MV-4-11 (cell line): ENCODE results near the gene FJX1.
"Not testable (repeated sequence)": the region's sequence is repeated elsewhere in the genome, so short reads cannot be mapped to it uniquely, and the experiment has no call there.

Source experiments
- DNase-seq: peaks from one replicate; lab custom pipeline; 2025; lab: John Stamatoyannopoulos, UW

The FJX1 gene

DNA sequence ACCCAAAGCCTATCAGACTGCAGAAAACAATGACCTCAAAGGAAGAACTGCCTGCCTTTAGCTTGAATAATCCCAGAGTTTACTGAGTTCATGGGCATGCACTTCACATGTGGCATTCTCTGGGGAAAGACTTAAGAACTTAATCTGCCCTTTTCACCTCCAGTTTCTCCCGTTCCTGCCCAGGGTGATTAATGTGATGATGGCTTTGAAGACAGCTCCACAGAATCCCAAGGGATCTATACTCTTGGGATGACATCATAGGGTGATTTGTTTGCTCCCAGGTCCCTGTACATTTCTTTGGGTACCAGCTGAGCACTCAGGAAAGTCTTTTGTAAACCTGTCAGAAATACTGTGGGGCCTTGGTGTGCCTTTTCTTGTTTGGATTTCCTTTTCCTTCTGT lies 14.0 kb downstream of the FJX1 start:
- no peak for DNase-seq

DNA sequence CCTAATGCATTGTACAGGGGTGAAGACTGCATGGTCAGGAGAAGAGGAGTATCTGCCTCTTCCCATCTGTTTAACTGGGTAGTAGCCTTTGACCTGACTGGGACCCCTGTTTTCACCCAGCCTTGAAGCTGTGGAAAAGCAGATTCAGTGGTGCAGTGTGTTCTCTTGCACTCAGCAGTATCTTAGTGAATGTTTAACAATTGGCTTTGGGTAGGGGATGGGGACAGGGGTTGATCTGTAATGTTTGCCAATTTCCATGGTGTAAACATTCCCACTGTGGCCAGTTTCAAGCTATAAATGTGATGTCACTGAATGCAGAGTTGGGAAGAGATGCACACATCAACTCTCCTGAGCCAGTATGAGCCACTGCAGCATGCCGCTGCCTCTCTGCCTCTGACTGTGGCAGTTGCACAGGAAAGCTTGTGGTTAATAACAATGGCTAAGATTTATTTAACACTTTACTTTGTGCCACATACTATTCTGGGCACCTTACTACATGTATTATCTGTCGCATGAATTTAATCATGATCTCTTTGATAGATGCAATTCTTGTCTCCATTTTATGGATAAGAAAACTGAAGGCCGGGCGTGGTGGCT lies 15.7 kb downstream of the FJX1 start:
- DNase-seq = no peak

GRCh38 chr11:35635933-35636332 lies 17.7 kb downstream of the FJX1 start:
- no peak for DNase-seq

- DNase-seq = no peak
Measured at GRCh38 chr11:35639591-35640179, 21.4 kb downstream of the FJX1 start.

DNA sequence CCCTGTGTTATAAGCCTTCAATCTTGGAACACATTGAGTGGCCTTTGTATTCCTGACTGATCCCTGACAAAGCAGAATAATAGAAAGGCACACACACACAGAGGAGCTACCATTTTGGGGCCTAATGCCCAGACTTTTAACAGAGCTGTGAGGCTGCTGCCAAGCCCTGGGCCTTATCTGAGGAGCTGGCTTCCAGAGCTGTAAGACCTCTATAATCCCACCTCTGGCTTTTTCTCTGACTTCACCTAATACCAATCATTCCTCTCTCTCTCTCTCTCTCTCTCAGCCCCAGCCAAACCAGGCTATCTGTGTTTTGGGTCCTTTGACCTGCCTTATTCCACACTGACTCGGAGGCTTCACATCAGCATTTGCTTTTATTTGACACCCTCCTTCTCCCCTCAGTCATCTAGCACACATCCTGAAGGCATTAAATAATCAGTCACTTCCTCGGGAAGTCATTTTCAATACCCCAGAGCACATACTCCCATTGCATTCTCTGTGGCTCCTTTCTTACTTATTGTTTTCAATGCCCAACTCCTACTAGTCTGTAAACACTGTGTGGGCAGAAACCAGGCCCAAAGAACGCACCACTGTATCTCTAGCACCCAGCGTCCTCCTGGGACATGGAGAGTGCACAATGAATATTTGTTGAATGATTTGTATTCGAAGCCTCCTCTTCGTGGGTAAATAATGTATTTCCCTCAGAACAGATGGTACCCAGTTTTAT lies 23.1 kb downstream of the FJX1 start:
- no peak for DNase-seq

DNA sequence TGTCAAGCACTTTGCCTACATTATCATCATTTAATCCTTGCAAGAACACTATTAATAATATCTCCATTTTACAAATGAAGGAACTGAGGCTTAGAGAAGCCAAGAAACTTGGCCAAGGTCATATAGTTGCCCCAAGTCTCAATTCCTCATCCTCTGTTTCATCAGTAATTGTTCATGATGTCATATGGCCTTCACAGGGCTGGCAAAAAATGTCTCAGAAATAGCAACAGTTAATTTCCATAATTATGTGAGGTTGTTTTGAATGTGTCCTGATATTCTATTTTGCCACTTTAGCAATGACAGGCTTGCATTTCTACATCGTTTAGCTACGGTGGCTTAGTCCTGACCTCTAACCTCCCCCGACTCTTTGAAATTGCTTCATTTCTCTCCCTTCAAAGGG lies 23.7 kb downstream of the FJX1 start:
- DNase-seq = no peak

- no peak for DNase-seq
Measured at GRCh38 chr11:35647421-35648093, 29.3 kb downstream of the FJX1 start.

DNA sequence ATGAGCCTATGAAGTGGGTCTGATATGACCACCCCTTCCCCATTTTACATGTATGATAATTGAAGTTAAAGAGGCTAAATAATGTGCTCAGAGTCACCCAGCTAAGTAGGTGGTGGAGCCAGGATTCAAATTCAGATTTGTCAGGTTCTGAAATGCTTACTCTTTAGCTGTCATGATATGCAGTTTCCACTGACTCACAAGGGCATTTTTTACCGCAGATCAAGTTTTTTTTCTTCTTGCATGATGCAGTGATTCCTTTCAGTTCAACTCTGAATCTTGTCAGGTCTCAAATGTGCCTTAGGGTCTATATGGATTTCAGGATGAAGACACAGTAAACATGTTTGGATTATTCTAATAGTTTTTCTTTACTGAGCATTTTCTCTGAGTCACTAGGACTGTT lies 31.7 kb downstream of the FJX1 start:
- DNase-seq = no peak

DNA sequence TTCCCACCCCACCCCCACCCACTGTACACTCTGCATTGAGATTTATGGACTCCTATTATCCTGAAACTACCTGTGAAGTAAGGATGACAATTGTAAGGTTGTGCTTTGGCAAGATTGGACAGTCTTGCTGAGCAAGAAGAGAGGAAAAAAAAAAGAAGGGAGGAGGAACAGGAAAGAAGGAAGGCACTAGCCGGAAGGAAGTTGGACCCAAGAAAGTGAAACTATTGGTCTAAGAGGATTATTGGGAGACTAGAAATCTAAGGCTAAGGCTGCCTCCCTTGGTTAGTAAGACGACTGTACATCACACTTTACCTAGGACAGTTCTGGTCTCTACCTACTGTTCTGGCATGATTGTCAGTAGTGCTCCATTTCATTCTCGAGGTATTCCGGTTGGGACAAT lies 32.2 kb downstream of the FJX1 start:
- peak; percentile 12 for DNase-seq

DNA sequence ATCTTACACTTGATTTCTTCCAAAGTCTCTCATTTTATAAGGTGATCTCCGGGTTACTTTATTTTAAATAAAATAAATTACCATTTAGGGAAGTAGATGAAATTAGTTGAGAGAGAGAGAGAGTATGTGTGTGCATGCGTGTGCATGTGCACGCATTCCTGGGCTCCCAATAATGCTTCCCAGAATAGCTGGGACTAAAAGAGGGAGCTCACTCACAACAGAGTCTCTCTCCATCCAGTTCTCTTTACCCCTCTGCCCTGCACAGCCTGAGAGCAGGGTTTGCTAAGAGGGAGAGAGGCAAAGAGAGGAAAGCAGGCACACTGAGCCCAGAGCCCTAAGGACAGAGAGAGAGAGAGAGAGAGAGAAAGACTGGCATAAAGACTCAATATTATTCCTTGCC lies 33.0 kb downstream of the FJX1 start:
- no peak for DNase-seq

DNA sequence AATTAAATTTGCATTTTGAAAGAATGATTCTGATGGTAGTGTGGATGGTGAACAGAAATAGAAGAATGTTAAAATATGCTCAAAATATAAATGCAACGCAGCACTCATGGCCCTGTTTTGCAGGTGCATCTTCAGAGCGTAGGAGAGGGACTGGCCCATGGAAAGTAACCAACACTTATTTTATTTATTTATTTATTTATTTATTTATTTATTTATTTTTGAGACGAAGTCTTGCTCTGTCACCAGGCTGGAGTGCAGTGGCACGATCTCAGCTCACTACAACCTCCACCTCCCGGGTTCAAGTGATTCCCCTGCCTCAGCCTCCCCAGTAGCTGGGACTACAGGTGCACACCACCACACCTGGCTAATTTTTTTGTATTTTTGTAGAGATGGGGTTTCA lies 34.5 kb downstream of the FJX1 start:
- DNase-seq = not testable (repeated sequence)

GRCh38 chr11:35654711-35655110 lies 36.5 kb downstream of the FJX1 start:
- no peak for DNase-seq

GRCh38 chr11:35655254-35655653 lies 37.0 kb downstream of the FJX1 start:
- no peak for DNase-seq

- DNase-seq = no peak
Measured at GRCh38 chr11:35655856-35656255, 37.6 kb downstream of the FJX1 start.

DNA sequence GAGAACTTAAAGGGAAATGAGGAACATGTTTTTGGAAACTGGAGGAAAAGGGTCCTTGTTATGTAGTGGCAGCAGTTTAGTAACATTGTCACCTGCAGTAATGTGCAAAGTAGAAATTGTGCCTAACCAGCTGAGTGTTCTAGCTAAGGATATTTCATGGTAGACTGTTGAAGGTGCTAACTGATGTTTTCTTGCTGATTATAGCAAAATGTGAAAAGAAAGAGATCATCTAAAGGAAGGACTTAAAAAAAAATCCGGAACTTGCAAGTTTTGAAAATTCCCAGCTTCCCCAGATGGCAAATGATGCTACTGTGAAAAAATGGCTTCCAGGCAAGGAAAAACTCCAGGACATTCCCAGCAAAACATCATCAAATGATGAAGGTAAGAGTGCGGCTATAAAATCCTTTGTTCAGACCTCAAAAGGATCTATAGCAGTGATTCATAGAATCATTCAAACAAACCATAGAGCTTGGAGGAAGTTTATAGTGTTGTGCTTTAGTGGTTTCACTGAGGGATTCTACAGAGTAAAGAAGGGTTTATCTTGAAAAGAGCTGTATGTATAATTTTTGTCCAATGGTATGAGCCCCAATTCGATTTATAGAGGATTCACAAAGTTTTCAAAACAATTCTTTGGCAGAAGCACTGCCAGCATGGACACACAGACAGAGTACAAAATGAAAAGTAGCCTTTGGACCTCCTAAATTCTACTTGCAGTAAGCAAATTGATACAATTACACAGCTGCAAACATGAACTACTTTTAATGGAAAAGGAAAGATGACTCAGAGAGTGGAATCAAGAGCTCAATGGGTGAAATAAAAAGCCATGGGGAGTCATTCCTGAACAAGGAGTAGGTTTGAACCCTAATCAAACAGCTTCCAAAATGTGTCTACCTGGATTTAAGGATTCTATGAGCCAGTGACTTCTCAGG lies 40.0 kb downstream of the FJX1 start:
- DNase-seq = no peak

- no peak for DNase-seq
Measured at GRCh38 chr11:35661534-35661933, 43.3 kb downstream of the FJX1 start.

- DNase-seq = no peak
Measured at GRCh38 chr11:35662061-35662648, 43.9 kb downstream of the FJX1 start.

- peak; percentile 78 for DNase-seq
Measured at GRCh38 chr11:35662649-35663407, 44.6 kb downstream of the FJX1 start, which contains the start of gene TRIM44. TRIM44 (plus strand) TSS chr11:35662775; CDS start chr11:35663112, 337 bp downstream.

DNA sequence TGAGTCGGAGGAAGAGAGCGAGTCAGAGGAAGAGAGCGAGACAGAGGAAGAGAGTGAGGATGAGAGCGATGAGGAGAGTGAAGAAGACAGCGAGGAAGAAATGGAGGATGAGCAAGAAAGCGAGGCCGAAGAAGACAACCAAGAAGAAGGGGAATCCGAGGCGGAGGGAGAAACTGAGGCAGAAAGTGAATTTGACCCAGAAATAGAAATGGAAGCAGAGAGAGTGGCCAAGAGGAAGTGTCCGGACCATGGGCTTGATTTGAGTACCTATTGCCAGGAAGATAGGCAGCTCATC lies 45.1 kb downstream of the FJX1 start:
- DNase-seq = no peak

DNA sequence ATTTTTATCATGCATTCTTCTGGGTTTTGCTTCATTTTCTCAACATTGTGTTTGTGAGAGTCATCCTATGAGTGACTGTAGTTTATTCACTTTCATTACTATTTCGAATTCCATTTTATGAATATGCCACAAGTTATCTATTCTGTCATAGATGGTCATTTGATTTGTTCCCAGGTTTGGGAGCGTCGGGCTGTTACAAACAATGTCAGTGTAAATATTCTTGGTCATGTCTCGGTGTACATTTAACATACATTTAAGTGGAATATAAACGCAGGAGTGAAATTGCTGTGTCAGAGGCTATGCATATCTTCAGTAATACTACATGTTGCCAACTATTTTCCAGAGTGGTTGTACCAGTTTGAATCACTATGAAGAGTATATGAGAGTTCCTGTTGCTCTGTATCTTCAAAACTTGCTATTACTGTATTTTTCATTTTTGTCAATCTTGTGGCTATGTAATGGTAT lies 46.7 kb downstream of the FJX1 start:
- no peak for DNase-seq

- no peak for DNase-seq
Measured at GRCh38 chr11:35667257-35667656, 49.0 kb downstream of the FJX1 start.
